ENCODE measurements around the gene KRTAP15-1.

Gene KRTAP15-1

DNA sequence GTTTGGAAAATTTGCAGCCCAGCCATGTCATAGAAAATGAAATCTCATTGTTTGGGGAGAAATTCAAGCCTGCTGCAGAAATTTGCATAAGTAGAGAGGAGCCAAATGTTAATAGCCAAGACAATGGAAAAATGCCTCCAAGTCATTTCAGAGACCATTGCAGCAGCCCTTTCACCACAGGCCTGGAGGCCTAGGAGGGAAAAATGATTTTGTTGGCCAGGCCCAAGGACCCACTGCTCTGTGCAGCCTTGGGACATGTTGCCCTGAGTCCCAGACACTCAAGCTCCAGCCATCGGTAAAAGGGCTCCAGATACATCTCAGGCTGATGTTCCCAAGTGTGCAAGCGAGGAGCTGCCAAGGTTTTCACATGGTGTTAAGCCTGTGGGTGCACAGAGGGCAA is 46.1 kb downstream of the KRTAP15-1 start:
- in situ Hi-C loops (cut with MboI; ENCODE audit: low sequenced_read_pairs): no loop called here

GRCh38 chr21:30487336-30487735 is 47.3 kb downstream of the KRTAP15-1 start, which contains the start of gene KRTAP19-2:
Gene KRTAP19-2 (minus strand): TSS chr21:30487436. CDS start chr21:30487348, 88 bp downstream.
- in situ Hi-C loops (cut with MboI; ENCODE audit: low sequenced_read_pairs): no loop called here

All from hTERT RPE-1 (cell line).